Lung (tissue), 12 donors: ENCODE results near the gene IL4R. TPM values are rescaled to one million over a fixed set of nuclear protein-coding genes. Genes with fewer than 3 reads are reported as not detected.
A peak's percentile ranks its signal among the peaks of the same experiment; 100 is the strongest.

ENCODE experiments used
- ATAC-seq: fragments of 200-7000 bp; cut with Tn5 transposase; one replicate; pipeline ENCODE4 v1.9.1; 2020; ENCODE audit warnings: moderate number of reproducible peaks; ENCODE audit not compliant: insufficient read depth, low FRiP score
- DNase-seq, 3 donors: peaks; one replicate each; pipeline ENCODE4 v3.0.0-alpha.2; 2013 to 2017
- H3K27ac ChIP-seq, 2 donors: one replicate each; pipeline ENCODE4 v1.5.1; 2013; ENCODE audit warnings: mild to moderate bottlenecking in 2 of 2, moderate library complexity in 2 of 2, control low read depth in 1 of 2, inconsistent platforms in 1 of 2, low read depth in 1 of 2, low read length in 1 of 2
- H3K27me3 ChIP-seq, 3 donors: one replicate each; pipeline ENCODE4 v1.5.1; 2013; ENCODE audit warnings: low read length in 2 of 3; ENCODE audit not compliant: control insufficient read depth in 3 of 3, insufficient read depth in 3 of 3
- H3K36me3 ChIP-seq, 4 donors: one replicate each; pipeline ENCODE4 v1.5.1; 2013; ENCODE audit warnings: low read length in 4 of 4, mild to moderate bottlenecking in 1 of 4, moderate library complexity in 1 of 4; ENCODE audit not compliant: control insufficient read depth in 4 of 4, insufficient read depth in 4 of 4
- H3K4me1 ChIP-seq, 5 donors: one replicate each; pipeline ENCODE4 v1.5.1; 2013; ENCODE audit warnings: low read length in 5 of 5, mild to moderate bottlenecking in 2 of 5, moderate library complexity in 1 of 5; ENCODE audit not compliant: control insufficient read depth in 5 of 5, insufficient read depth in 5 of 5
- H3K4me3 ChIP-seq: one replicate; pipeline ENCODE4 v1.5.1; 2013; ENCODE audit warnings: mild to moderate bottlenecking, control low read depth, moderate library complexity
- H3K9ac ChIP-seq, 2 donors: one replicate each; pipeline ENCODE4 v1.5.1; 2013; ENCODE audit warnings: low read length in 2 of 2, control low read depth in 1 of 2; ENCODE audit not compliant: insufficient read depth in 1 of 2
- H3K9me3 ChIP-seq, 4 donors: one replicate each; pipeline ENCODE4 v1.5.1; 2013; ENCODE audit warnings: low read length in 3 of 4, mild to moderate bottlenecking in 1 of 4, moderate library complexity in 1 of 4; ENCODE audit not compliant: control insufficient read depth in 4 of 4, insufficient read depth in 3 of 4
- WGBS, 2 donors: extraction: QIAGEN DNeasy Blood & Tissue Kit; methylation state at CpG; one replicate each; pipeline ENCODE4 v1.1.7; 2013; 5-methylcytosine and 5-hydroxymethylcytosine counted together
- polyA plus RNA-seq, 2 donors: library from polyadenylated mRNA; stranded (reverse); fragments of 200-250 nt; gene quantifications; one replicate each; pipeline ENCODE4 v1.2.1, GENCODE V29; 2013
- total RNA-seq, 2 donors: library from RNA; depleted of rRNA in 1 of 2; stranded (reverse); fragments of >200 nt in 1 of 2; gene quantifications; one replicate each; pipeline ENCODE4 v1.2.1, GENCODE V29; 2014 to 2021
- TF ChIP-seq, protein P1 (sequence below): IDR thresholded peaks from 2 replicates; pipeline ENCODE4 v1.5.1; 2012; ENCODE audit warnings: mild to moderate bottlenecking; ENCODE audit errors: control extremely low read depth, extremely low read depth
- donor health status: control.
- donor health status: control.
- donor health status: Bipolar disorder and iron deficiency.
- donor health status: healthy.
- donor health status: DM: yes; HTN: yes; CAD: no.

The IL4R gene
- total and polyA plus RNA-seq, 4 donors, result 61.3 to 175 (median 114) TPM

GRCh38 chr16:27314161-27314723, 468 bp downstream of the IL4R start:
- WGBS, 2 donors, result 0 to 1% methylated on average over 34 to 38 of the region's 39 CpGs
- Histone ChIP-seq H3K4me3 (peak overlapping the region; percentile 98), H3K27me3 (no peaks in the 10 kb centered on the region), H3K36me3 (peaks cover 0 to 3% (median 0%) of the 10 kb centered on the region in 4 donors), H3K4me1 (peaks cover 0 to 30% (median 21%) of the 10 kb centered on the region in 5 donors), H3K9ac (peak overlapping the region; percentile 36 to 44), H3K27ac (peak overlapping the region; percentile 90 to 100), H3K9me3 (no peaks in the 10 kb centered on the region)
- peak; percentile 6 for ATAC-seq
- TF ChIP-seq, protein P1, sequence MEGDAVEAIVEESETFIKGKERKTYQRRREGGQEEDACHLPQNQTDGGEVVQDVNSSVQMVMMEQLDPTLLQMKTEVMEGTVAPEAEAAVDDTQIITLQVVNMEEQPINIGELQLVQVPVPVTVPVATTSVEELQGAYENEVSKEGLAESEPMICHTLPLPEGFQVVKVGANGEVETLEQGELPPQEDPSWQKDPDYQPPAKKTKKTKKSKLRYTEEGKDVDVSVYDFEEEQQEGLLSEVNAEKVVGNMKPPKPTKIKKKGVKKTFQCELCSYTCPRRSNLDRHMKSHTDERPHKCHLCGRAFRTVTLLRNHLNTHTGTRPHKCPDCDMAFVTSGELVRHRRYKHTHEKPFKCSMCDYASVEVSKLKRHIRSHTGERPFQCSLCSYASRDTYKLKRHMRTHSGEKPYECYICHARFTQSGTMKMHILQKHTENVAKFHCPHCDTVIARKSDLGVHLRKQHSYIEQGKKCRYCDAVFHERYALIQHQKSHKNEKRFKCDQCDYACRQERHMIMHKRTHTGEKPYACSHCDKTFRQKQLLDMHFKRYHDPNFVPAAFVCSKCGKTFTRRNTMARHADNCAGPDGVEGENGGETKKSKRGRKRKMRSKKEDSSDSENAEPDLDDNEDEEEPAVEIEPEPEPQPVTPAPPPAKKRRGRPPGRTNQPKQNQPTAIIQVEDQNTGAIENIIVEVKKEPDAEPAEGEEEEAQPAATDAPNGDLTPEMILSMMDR, result no peak
- DNase-seq, result peak; percentile 64 to 78 (median 74)

GRCh38 chr16:27314986-27315332, 1.2 kb downstream of the IL4R start:
- 64 to 72% methylated on average over 2 of the region's 2 CpGs for WGBS, 2 donors
- DNase-seq, result no peak
- Histone ChIP-seq H3K27ac (peak overlapping the region in 1 of 2 donors; percentile 95), H3K4me3 (peak overlapping the region; percentile 50), H3K36me3 (peaks cover 0 to 3% (median 0%) of the 10 kb centered on the region in 4 donors), H3K9ac (no peak overlapping the region), H3K27me3 (no peaks in the 10 kb centered on the region), H3K4me1 (peaks cover 0 to 32% (median 21%) of the 10 kb centered on the region in 5 donors), H3K9me3 (no peaks in the 10 kb centered on the region)
- TF ChIP-seq, protein P1, result no peak
- ATAC-seq, result no peak

DNA sequence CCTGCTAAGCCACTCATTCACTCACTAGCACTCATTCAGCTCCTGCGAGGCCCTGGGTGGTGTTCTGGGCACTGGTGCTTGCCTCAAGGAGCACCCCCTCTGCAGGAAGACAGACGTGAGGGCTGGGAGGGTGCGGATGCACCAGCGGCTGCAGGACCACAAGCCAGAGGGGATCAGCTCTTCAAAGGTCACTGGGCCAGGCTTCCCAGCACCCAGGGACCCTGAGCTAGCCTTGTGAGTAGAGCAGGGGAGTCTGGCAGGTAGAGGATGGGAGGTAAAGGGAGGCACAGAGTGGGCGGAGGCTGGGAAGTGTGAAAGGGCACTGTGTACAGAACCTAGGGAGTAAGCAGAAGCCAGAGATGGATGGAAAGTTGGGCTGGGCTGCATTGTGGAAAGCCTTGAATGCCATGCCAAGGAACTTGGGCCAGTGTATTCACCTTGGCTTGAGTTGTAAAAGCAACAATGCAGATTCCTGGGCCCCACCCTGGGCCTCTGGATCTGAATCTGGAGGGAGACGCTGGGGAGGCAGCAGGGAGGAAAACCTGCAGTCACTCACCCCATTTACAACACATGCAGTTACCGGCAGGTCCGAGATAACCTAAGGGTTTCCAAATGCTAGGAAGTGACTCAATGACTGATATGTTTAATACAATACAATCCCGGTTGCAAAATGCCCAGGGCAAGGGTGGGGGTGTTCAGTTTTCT, 1.7 kb downstream of the IL4R start:
- Histone ChIP-seq H3K27ac (peak overlapping the region in 1 of 2 donors; percentile 95), H3K4me3 (peak overlapping the region; percentile 50), H3K9ac (no peak overlapping the region), H3K4me1 (peaks cover 0 to 35% (median 21%) of the 10 kb centered on the region in 5 donors), H3K9me3 (no peaks in the 10 kb centered on the region), H3K36me3 (peaks cover 0 to 3% (median 0%) of the 10 kb centered on the region in 4 donors), H3K27me3 (no peaks in the 10 kb centered on the region)
- TF ChIP-seq, protein P1, result no peak
- 12 to 27% methylated on average over 9 of the region's 9 CpGs for WGBS, 2 donors
- no peak for DNase-seq
- ATAC-seq, result peak; percentile 45
